Measurements from ENCODE around the gene GPC3. TPM values are rescaled to one million over a fixed set of nuclear protein-coding genes. Genes with fewer than 3 reads are reported as not detected.

GPC3 gene
- total RNA-seq, 1 experiment from 2014 or later: 0.24 TPM

- Histone ChIP-seq H3K36me3 (ENCODE audit: insufficient read depth, low read length, poor library complexity, severe bottlenecking) (no peaks in the 10 kb centered on the region), H3K27ac (ENCODE audit: low read depth, low read length, poor library complexity, severe bottlenecking) (no peak overlapping the region), H3K27me3 (replicated peaks; ENCODE audit: insufficient read depth, low read depth, low read length, poor library complexity) (peaks cover 4% of the 10 kb centered on the region), H3K4me1 (ENCODE audit: insufficient read depth, low read length, poor library complexity, severe bottlenecking) (no peaks in the 10 kb centered on the region), H3K9me3 (ENCODE audit: low read depth, low read length, poor library complexity, severe bottlenecking) (no peaks in the 10 kb centered on the region), H3K4me3 (ENCODE audit: low read depth, low read length, poor library complexity, severe bottlenecking) (no peak overlapping the region)
- no peak for DNase-seq (ENCODE audit: low spot score)
- TF ChIP-seq EZH2 (IDR thresholded peaks at IDR 0.05; ENCODE audit: borderline replicate concordance, low read depth, low read length, poor library complexity, severe bottlenecking): no peak
- no peak for TF ChIP-seq CTCF (conservative IDR thresholded peaks at IDR 0.05; ENCODE audit: low read depth, low read length)
- BruUV-seq (replicated peaks): no TSS peak
- ChIA-PET CTCF (no interaction called here), POLR2A (ENCODE audit: low non-redundant PET) (no interaction called here)
- intact Hi-C loops (cut with micrococcal nuclease; ENCODE audit: unreplicated experiment): no loop called here
Observed at GRCh38 chrX:133981924-133982323, 3.5 kb downstream of the GPC3 start.

DNA sequence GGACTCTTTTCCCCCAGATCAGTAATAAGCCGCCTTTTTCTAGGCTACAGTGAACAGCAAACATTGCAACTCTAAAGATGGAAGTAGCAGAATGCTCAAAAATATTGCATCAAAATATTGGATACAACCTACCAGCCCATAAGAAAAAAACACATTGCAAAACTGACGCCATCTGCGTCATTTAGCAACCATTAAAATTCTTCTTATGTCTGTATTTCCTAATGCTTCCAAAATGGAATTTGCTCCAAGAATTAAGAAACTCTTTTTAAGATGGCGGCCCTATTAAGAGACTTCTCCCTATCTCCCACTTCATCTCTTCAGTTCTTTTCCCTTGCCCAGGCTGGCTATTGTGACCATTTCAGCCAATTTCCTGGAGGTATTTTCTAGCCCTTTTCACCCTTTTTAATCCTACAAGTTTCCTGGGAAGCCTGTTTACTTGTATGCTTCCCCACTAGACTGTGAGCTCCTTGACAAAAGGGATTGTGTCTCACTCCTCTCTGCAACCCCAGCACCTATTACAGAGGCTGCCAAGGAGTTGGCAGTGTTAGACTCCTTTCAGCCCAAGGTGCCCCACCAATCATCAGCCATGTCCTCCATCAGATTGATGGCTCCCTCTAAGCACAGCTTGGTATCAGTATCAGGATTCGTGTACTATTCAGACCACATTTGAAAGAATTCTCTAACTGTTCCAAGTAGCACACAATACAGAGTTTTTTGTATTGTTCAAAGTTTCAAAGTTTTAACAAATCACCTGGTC is 4.4 kb downstream of the GPC3 start:
- TF ChIP-seq EZH2 (IDR thresholded peaks at IDR 0.05; ENCODE audit: borderline replicate concordance, low read depth, low read length, poor library complexity, severe bottlenecking) (no peak), CTCF (conservative IDR thresholded peaks at IDR 0.05; ENCODE audit: low read depth, low read length) (no peak)
- no peaks in the 10 kb centered on the region for H3K36me3 ChIP-seq (ENCODE audit: insufficient read depth, low read length, poor library complexity, severe bottlenecking)
- ChIA-PET CTCF (no interaction called here), POLR2A (ENCODE audit: low non-redundant PET) (no interaction called here)
- no peak overlapping the region for H3K4me3 ChIP-seq (ENCODE audit: low read depth, low read length, poor library complexity, severe bottlenecking)
- H3K9me3 ChIP-seq (ENCODE audit: low read depth, low read length, poor library complexity, severe bottlenecking): no peaks in the 10 kb centered on the region
- peaks cover 4% of the 10 kb centered on the region for H3K27me3 ChIP-seq (replicated peaks; ENCODE audit: insufficient read depth, low read depth, low read length, poor library complexity)
- no peak overlapping the region for H3K27ac ChIP-seq (ENCODE audit: low read depth, low read length, poor library complexity, severe bottlenecking)
- H3K4me1 ChIP-seq (ENCODE audit: insufficient read depth, low read length, poor library complexity, severe bottlenecking): no peaks in the 10 kb centered on the region
- DNase-seq (ENCODE audit: low spot score): no peak
- intact Hi-C loops (cut with micrococcal nuclease; ENCODE audit: unreplicated experiment): no loop called here
- BruUV-seq (replicated peaks): no TSS peak

DNA sequence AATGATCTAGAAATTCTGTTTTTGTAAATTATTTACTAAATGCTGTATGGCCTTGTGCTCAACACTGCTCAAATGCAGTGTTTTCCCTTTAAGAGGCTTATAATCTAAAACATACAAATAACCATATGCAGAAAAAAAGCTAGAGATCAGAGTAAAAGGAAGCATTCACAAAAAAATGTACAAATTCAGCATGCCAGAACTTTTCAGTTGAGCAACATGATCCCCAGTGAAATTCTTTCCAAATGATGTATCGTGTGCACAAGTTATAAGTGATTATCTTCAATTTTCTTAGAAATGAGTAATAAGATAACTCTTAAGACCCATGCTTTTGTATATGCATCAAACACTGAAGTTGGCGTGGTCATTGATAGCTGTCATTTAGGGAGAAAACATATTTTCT is 5.0 kb downstream of the GPC3 start:
- H3K36me3 ChIP-seq (ENCODE audit: insufficient read depth, low read length, poor library complexity, severe bottlenecking): no peaks in the 10 kb centered on the region
- H3K4me3 ChIP-seq (ENCODE audit: low read depth, low read length, poor library complexity, severe bottlenecking): no peak overlapping the region
- DNase-seq (ENCODE audit: low spot score): no peak
- POLR2A ChIA-PET (ENCODE audit: low non-redundant PET): no interaction called here
- peaks cover 4% of the 10 kb centered on the region for H3K27me3 ChIP-seq (replicated peaks; ENCODE audit: insufficient read depth, low read depth, low read length, poor library complexity)
- H3K9me3 ChIP-seq (ENCODE audit: low read depth, low read length, poor library complexity, severe bottlenecking): no peaks in the 10 kb centered on the region
- no peak for TF ChIP-seq CTCF (conservative IDR thresholded peaks at IDR 0.05; ENCODE audit: low read depth, low read length)
- TF ChIP-seq EZH2 (IDR thresholded peaks at IDR 0.05; ENCODE audit: borderline replicate concordance, low read depth, low read length, poor library complexity, severe bottlenecking): no peak
- no peak overlapping the region for H3K27ac ChIP-seq (ENCODE audit: low read depth, low read length, poor library complexity, severe bottlenecking)
- CTCF ChIA-PET: no interaction called here
- intact Hi-C loops (cut with micrococcal nuclease; ENCODE audit: unreplicated experiment): no loop called here
- no TSS peak for BruUV-seq (replicated peaks)
- no peaks in the 10 kb centered on the region for H3K4me1 ChIP-seq (ENCODE audit: insufficient read depth, low read length, poor library complexity, severe bottlenecking)
